GM23248 (cell line): Measurements from ENCODE around the gene POLD3. TPM values are rescaled to one million over a fixed set of nuclear protein-coding genes. Genes with fewer than 3 reads are reported as not detected.
A peak's percentile ranks its signal among the peaks of the same experiment; 100 is the strongest.
"Not testable (repeated sequence)": the region's sequence is repeated elsewhere in the genome, so short reads cannot be mapped to it uniquely, and the experiment has no call there.

Source experiments
- DNase-seq: peaks from one replicate; pipeline ENCODE4 v3.0.0-alpha.2; 2015
- H2AFZ ChIP-seq: fragments of 200-600 bp; sonication (generic); 2 replicates; pipeline ENCODE4 v1.6.1; 2016; ENCODE audit warnings: antibody characterized with exemption
- H3F3A ChIP-seq: fragments of 200-600 bp; sonication (generic); 2 replicates; pipeline ENCODE4 v1.6.1; 2016; ENCODE audit warnings: mild to moderate bottlenecking, antibody characterized with exemption, mixed run types; ENCODE audit not compliant: insufficient read depth
- H3K27ac ChIP-seq: fragments of 200-600 bp; sonication (generic); 2 replicates; pipeline ENCODE4 v1.5.1; 2016; ENCODE audit warnings: mild to moderate bottlenecking
- H3K27me3 ChIP-seq: fragments of 200-600 bp; sonication (generic); replicated peaks from 2 replicates; pipeline ENCODE4 v1.6.1; 2016; ENCODE audit warnings: mild to moderate bottlenecking; ENCODE audit not compliant: insufficient read depth
- H3K36me3 ChIP-seq: fragments of 200-600 bp; sonication (generic); 2 replicates; pipeline ENCODE4 v1.6.1; 2016; ENCODE audit warnings: low read depth, mild to moderate bottlenecking
- H3K4me1 ChIP-seq: fragments of 200-600 bp; sonication (generic); 2 replicates; pipeline ENCODE4 v1.6.1; 2016; ENCODE audit warnings: mild to moderate bottlenecking; ENCODE audit not compliant: insufficient read depth
- H3K4me2 ChIP-seq: fragments of 200-600 bp; sonication (generic); one replicate; pipeline ENCODE4 v1.6.1; 2016; ENCODE audit warnings: mild to moderate bottlenecking; ENCODE audit not compliant: unreplicated experiment
- H3K4me3 ChIP-seq: fragments of 200-600 bp; sonication (generic); 2 replicates; pipeline ENCODE4 v1.5.1; 2016; ENCODE audit warnings: mild to moderate bottlenecking
- H3K79me2 ChIP-seq: fragments of 200-600 bp; sonication (generic); 2 replicates; pipeline ENCODE4 v1.6.1; 2016; ENCODE audit warnings: mild to moderate bottlenecking; ENCODE audit not compliant: insufficient read depth
- H3K9ac ChIP-seq: fragments of 200-600 bp; sonication (generic); 2 replicates; pipeline ENCODE4 v1.6.1; 2016; ENCODE audit warnings: mild to moderate bottlenecking
- H3K9me2 ChIP-seq: fragments of 200-600 bp; sonication (generic); 2 replicates; pipeline ENCODE4 v1.6.1; 2016; ENCODE audit warnings: mixed run types, mild to moderate bottlenecking, moderate library complexity; ENCODE audit not compliant: insufficient read depth
- H3K9me3 ChIP-seq: fragments of 200-600 bp; sonication (generic); one replicate; pipeline ENCODE4 v1.6.1; 2017; ENCODE audit warnings: low read depth
- H4K20me1 ChIP-seq: fragments of 200-600 bp; sonication (generic); 2 replicates; pipeline ENCODE4 v1.6.0; 2016; ENCODE audit not compliant: insufficient read depth
- EZH2 ChIP-seq: fragments of 200-600 bp; sonication (generic); IDR thresholded peaks from 2 replicates; pipeline ENCODE4 v1.6.1; 2018; ENCODE audit warnings: antibody characterized with exemption, mild to moderate bottlenecking; ENCODE audit not compliant: insufficient read depth, poor library complexity, severe bottlenecking
- EZH2phosphoT487 ChIP-seq: fragments of 200-600 bp; sonication (generic); IDR thresholded peaks from 2 replicates; pipeline ENCODE4 v1.6.1; 2018; ENCODE audit warnings: antibody characterized with exemption, moderate library complexity, mild to moderate bottlenecking, low read depth; ENCODE audit not compliant: insufficient read depth
- WGBS, 2 experiments: methylation state at CpG; one replicate each; pipeline ENCODE4 v1.1.6; 2015 to 2017; ENCODE audit warnings: low lambda C conversion rate in 2 of 2, low coverage in 1 of 2; ENCODE audit errors: missing lambda C conversion rate in 2 of 2; 5-methylcytosine and 5-hydroxymethylcytosine counted together
- in situ Hi-C: fragments of 300-500 bp; cut with MboI; formaldehyde crosslinking; loops from 2 replicates; pipeline ENCODE4 v1.15.0; 2020
- polyA plus RNA-seq: library from polyadenylated mRNA; unstranded; fragments of >200 nt; fragmentation: Nextera tagmentation; extraction: Ambion mirVana; gene quantifications from 2 replicates; pipeline ENCODE4 v1.2.1, GENCODE V29; 2016
- total RNA-seq: library from RNA; depleted of rRNA; stranded (reverse); fragments of >200 nt; shearing (Covaris generic); gene quantifications from 2 replicates; pipeline ENCODE4 v1.2.3, GENCODE V29; 2014

Gene POLD3
- total and polyA plus RNA-seq, 2 experiments from 2014 or later: 8.4 to 16.5 TPM

DNA sequence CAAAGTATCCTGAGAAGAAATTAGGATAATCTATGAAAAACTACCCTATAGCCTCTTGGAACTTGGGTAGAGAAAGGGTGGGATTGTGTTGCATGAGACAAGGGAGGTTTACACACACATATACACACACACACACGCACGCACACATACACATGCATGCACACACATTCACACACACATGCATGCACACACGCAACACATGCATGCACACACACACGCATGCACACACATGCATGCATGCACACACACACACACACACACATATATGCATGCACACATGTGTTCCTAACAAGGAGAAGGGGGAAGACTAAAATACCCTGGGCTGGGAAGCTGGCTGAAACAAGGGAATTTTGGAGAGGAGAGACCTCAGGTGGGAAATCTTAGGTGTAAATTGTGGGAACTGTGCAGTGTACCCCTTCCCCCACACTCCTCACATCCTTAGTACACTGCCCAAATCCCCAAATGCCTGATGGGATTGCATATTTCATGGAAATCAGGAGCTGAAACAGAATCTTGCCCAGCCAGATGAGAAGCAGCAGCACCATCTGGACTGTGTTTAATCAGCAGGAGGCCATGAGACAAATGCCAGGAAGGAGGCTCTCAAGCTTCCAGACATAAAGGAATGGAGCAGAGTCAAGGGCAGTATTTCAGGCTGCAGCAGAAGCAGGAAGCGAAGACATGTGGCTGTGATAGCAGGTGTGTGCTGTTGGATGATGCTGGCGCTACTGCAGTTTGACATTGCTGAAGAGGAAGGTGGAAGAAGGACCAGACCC is 14.6 kb upstream of the POLD3 start:
- 26% methylated on average over 6 of the region's 6 CpGs for WGBS, 2 experiments
- Histone ChIP-seq H3K4me3 (no peak overlapping the region), H3K9ac (no peak overlapping the region), H3K4me1 (no peaks in the 10 kb centered on the region), H2AFZ (no peak overlapping the region), H3K79me2 (no peaks in the 10 kb centered on the region), H3K27ac (no peak overlapping the region), H3K9me3 (no peaks in the 10 kb centered on the region), H3F3A (no peaks in the 10 kb centered on the region), H3K4me2 (no peak overlapping the region), H3K27me3 (no peaks in the 10 kb centered on the region; the same call in 1 of the 2 replicates), H3K9me2 (no peaks in the 10 kb centered on the region), H4K20me1 (no peaks in the 10 kb centered on the region), H3K36me3 (no peaks in the 10 kb centered on the region)
- no peak for TF ChIP-seq EZH2phosphoT487
- in situ Hi-C loops: no loop called here
- peak; percentile 27 for DNase-seq

DNA sequence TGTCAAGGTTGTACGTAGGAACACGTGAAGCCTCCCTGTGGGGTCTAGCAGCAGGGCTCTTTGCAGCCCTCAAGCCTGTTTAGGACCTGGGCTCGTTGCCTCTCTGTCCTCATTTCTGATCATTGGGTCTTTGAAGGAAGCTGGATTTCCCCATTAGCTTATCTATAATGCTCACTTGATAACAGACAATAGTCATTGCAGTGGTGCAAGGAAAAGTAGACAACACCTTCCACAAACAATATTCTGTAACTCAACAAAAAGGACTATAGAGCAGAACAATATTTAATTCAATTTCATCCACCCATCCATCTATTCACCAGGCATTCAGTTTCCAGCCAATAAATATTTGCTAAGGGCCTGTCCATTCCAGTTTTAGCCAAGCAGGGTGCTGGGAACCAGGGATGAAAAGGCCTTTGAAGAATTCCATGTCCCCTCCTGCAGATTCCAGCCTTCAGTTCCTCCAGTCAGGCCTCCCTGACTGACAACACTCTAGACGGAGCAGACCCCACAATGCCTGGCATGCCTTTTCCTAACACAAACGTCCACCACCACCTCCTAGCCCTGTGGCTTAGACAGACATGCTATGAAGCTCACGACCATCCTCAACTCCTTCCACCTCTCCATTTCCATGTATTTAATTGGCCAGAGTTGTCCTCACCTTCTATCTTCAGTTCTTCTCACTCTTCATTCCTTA is 12.7 kb upstream of the POLD3 start:
- TF ChIP-seq EZH2 (no peak), EZH2phosphoT487 (no peak)
- no peaks in the 10 kb centered on the region for H4K20me1 ChIP-seq
- no peak for DNase-seq
- H2AFZ ChIP-seq: no peak overlapping the region
- H3K9me2 ChIP-seq: no peaks in the 10 kb centered on the region
- WGBS, 2 experiments: 57% methylated on average over 6 of the region's 6 CpGs
- H3K36me3 ChIP-seq: no peaks in the 10 kb centered on the region
- no peaks in the 10 kb centered on the region for H3F3A ChIP-seq
- H3K4me3 ChIP-seq: no peak overlapping the region
- no peaks in the 10 kb centered on the region for H3K79me2 ChIP-seq
- no peak overlapping the region for H3K9ac ChIP-seq
- in situ Hi-C loops: no loop called here
- H3K4me2 ChIP-seq: no peak overlapping the region
- H3K4me1 ChIP-seq: no peaks in the 10 kb centered on the region
- no peaks in the 10 kb centered on the region for H3K27me3 ChIP-seq
- no peak overlapping the region for H3K27ac ChIP-seq
- H3K9me3 ChIP-seq: no peaks in the 10 kb centered on the region

DNA sequence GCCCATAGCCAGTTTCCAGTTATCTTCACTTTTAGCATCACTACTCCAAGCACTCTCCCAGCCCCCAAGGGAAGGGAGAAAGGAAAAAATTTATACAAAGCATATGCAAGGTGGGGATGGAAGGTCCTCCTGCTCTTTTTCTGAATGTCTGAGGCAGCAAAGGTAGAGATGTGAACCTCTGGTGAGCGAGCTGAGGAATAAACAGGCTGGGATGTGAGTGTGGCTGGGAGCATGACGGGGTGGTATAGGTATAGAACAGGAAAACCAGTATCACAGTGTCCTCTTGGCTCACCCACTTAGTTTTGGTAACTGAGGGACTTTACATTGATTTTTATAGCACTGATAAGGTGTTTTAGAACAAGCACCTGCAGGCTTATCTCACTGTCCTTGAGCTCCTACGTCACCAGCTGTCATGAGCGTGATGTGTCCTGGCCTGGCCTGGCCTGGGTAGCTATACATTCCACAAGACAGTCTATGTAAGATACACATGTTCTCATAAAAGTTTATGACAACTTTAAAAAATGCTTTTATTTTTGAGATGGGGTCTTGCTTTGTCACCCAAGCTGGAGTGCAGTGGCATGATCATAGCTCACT is 10.3 kb upstream of the POLD3 start:
- Histone ChIP-seq H3K9me3 (no peaks in the 10 kb centered on the region), H3K4me2 (no peak overlapping the region), H2AFZ (no peak overlapping the region), H3K4me3 (no peak overlapping the region), H3K4me1 (no peaks in the 10 kb centered on the region), H4K20me1 (no peaks in the 10 kb centered on the region), H3F3A (no peaks in the 10 kb centered on the region), H3K9ac (no peak overlapping the region), H3K36me3 (no peaks in the 10 kb centered on the region), H3K9me2 (no peaks in the 10 kb centered on the region), H3K27me3 (no peaks in the 10 kb centered on the region), H3K27ac (no peak overlapping the region), H3K79me2 (no peaks in the 10 kb centered on the region)
- TF ChIP-seq EZH2 (no peak), EZH2phosphoT487 (no peak)
- in situ Hi-C loops: no loop called here
- 84 to 85% methylated on average over 4 of the region's 4 CpGs for WGBS, 2 experiments
- no peak for DNase-seq

GRCh38 chr11:74583024-74583624 is 9.3 kb upstream of the POLD3 start:
- Histone ChIP-seq H3K9ac (no peak overlapping the region), H3K9me2 (no peaks in the 10 kb centered on the region), H3K4me2 (no peak overlapping the region), H3K79me2 (no peaks in the 10 kb centered on the region), H3K27ac (no peak overlapping the region), H3K9me3 (no peaks in the 10 kb centered on the region), H3K4me3 (no peak overlapping the region), H3K27me3 (no peaks in the 10 kb centered on the region; the same call in 1 of the 2 replicates), H3F3A (no peaks in the 10 kb centered on the region), H4K20me1 (no peaks in the 10 kb centered on the region), H3K4me1 (no peaks in the 10 kb centered on the region), H2AFZ (no peak overlapping the region), H3K36me3 (no peaks in the 10 kb centered on the region)
- DNase-seq: no peak
- TF ChIP-seq EZH2phosphoT487 (no peak), EZH2 (no peak)
- 65 to 76% methylated on average over 3 of the region's 3 CpGs for WGBS, 2 experiments
- in situ Hi-C loops: no loop called here

DNA sequence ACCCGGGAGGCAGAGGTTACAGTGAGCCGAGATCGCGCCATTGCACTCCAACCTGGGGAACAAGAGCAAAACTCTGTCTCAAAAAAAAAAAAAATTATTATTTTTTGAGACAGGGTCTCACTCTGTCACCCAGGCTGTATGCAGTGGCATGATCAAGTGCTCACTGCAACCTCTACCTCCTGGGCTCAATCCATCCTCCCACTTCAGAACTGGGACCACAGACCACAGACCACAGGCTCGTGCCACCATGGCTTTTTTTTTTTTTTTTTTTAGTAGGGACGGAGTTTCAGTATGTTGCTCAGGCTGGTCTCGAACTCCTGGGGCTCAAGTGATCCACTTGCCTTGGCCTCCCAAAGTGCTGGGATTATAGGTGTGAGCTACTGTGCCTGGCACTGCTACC is 1.9 kb upstream of the POLD3 start:
- H3K27me3 ChIP-seq, in situ Hi-C loops, H4K20me1 ChIP-seq, DNase-seq, H3F3A ChIP-seq, H3K4me1 ChIP-seq, H2AFZ ChIP-seq, H3K27ac ChIP-seq, H3K4me2 ChIP-seq, H3K9me2 ChIP-seq, H3K9ac ChIP-seq, H3K9me3 ChIP-seq, H3K36me3 ChIP-seq, H3K4me3 ChIP-seq: not testable (repeated sequence)
- peaks cover 32% of the 10 kb centered on the region for H3K79me2 ChIP-seq
- WGBS, 2 experiments: 80 to 85% methylated on average over 6 to 7 of the region's 7 CpGs
